HG03045 (cell line): ENCODE results near the gene SART3.
"Not testable (repeated sequence)": the region's sequence is repeated elsewhere in the genome, so short reads cannot be mapped to it uniquely, and the experiment has no call there.

Experiments
- ATAC-seq: cut with Tn5 transposase; IDR thresholded peaks from one replicate; pipeline ENCODE4 v1.9.1; 2021; ENCODE audit warnings: mild to moderate bottlenecking, moderate library complexity; ENCODE audit not compliant: unreplicated experiment

SART3 gene

DNA sequence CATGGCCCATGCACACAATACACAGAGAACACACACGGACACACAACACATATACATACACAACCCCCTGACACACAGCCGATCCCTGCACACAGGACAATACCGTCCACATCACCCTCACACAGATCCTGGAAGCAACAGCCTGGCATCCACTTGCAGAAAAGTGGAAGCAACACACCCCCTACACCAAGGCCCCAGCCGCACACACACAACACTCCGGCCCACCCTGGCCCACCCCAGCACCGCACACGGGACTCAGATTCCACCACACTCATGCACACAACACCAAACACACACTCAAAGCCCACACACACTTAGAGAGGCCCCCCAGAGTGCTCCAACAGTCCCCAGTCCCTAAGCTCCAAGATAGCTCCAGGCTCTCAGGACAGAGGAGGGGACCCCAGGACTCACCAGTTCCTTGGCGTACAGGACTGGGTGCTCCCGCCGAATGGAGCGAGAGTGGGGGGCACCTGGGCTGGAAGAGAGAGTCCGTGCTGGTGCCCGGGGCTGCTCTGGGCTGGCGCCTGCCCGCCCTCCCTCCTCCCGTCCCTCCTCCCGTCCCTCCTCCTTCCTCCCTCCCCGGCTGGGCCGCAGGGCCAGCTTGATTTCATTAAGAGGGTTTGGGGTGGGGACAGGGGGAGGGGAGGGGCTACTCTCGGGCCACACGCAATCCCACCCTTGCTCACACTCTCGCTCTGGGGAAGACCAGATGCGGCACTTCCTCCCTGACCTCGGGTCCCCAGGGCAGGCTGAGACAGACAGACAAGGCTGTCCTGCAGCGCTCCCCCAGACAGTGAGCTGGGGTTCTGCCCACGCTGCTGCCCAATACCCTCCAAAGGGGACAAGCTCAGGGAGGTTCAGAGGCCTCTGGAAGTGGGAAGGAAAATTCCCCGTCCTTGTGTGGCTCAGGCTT, 36.8 kb upstream of the SART3 start, which contains the start of gene TMEM119:
Gene TMEM119, minus strand, starts transcription at position 526 of the 913 bp plus-strand sequence. CDS start 5,701 bp downstream, outside the sequence.
- ATAC-seq, result no peak

DNA sequence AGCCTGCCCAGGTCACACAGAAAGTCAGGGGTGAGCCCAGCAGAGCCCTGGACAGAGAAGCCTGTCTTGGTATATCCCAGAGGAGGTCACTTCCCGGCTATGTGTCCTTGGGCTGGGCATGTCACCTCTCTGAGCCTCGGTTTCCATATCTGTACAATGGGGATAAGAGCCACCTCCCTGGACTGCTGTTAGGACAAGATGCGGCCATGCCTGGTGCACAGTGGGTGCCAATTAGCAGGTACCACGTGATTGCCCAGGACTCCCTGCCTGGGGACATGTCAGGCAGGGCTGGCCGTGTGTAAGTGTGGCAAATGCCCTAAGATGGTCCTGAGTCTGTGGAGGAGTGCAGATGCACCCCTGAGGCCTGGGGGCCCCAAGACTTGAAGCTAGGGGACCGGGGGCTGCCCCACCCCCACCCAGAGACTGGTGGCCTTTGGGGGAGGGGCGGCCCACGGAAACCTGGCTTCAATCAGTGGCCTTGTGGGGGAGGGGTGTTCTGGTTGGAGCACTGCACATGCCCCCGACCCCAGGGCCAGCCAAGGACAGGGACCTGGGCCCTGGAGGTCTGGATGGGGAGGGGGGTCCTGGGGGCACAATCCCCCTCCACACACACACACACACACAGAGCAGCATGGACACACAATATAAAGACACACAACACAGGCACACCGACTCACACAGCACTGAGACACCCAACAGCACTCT, 36.0 kb upstream of the SART3 start:
- ATAC-seq, result no peak

DNA sequence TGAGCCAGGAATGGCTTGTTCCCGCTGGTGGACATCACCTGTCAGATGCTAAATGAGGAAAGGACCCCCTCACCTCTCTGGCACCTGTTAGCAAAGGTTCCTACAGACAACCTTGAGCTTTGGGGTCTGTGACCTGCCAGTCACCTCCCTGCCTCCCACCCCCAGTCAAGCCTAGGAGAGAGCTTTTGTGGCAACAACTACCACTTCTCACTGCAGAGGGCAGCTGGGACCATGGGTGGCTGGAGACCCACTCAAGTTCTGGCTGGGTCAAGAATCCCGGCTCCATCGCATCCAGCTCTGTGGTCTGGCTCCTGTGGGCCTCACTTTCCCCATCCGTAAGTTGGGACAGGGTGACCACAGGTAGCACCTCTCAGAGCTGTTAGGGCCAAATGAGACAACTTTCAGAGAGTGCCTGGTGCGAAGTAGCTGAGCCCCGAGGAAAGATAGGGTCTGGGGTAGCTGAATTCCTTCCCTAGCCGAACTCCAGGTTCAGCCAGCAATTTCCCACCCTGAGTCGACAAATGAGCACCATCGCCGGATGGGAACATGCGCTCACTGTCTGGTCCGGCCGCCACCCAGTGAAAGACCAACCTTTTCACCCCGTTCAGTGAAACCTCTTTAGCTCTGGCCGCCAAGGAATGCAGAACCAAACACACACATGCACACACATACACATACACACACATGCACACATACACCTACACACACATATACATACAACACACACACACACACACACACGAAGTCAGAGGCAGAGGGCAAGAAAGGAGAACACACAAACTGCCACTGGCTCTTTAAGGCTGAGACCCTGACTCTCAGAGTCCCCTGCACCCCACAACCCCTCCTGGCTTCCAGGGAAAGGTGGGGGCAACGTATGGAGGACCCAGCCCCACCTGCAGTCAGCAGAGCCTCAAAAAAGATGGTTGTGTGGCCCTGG, 35.0 kb upstream of the SART3 start:
- no peak for ATAC-seq

DNA sequence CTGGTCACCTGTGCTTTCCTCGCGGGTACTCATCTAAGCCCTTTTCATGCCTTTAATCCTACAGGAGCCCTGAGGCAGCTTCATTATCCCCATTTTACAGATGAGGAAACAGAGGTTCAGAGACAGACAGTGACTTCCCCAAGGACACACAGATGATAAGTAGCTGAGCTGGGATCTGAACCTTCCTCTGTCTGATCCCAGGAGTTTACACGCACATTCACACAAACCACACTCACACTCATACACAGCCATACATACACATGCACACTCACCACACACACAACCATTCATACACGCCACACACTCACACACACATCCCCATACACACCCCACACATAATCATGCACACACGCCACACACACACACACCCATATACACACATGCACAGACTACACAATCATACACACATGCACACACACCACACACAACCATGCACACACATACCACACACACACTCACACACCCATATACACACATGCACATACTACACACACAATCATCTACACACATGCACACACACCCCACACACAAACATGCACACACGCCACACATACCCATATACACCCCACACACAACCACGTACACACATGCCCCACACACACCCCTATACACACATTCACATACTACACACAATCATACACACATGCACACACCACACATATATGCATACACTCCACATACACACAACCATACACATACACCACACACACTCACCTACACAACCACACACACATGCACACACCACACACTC, 34.2 kb upstream of the SART3 start:
- no peak for ATAC-seq

DNA sequence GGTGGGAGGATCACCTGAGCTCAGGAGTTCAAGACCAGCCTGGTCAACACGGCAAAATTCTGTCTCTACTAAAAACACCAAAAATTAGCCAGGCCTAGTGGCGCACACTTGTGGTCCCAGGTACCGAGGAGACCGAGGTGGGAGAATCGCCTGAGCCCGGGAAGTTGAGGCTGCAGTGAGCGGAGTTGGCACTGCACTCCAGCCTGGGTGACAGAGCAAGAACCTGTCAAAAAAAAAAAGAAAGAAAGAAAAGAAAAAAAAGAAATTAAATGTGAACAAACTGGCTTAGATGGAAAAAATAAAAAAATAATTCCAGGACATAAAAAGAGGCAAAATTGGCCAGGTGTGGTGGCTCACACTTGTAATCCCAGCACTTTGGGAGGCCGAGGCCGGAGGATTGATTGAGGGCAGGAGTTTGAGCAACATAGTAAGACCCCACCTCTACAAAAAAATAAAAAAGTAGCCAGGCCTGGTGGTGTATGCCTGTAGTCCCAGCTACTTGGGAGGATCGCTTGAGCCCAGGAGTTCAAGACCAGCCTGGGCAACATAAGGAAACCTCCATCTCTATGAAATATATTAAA, 33.4 kb upstream of the SART3 start:
- no peak for ATAC-seq

DNA sequence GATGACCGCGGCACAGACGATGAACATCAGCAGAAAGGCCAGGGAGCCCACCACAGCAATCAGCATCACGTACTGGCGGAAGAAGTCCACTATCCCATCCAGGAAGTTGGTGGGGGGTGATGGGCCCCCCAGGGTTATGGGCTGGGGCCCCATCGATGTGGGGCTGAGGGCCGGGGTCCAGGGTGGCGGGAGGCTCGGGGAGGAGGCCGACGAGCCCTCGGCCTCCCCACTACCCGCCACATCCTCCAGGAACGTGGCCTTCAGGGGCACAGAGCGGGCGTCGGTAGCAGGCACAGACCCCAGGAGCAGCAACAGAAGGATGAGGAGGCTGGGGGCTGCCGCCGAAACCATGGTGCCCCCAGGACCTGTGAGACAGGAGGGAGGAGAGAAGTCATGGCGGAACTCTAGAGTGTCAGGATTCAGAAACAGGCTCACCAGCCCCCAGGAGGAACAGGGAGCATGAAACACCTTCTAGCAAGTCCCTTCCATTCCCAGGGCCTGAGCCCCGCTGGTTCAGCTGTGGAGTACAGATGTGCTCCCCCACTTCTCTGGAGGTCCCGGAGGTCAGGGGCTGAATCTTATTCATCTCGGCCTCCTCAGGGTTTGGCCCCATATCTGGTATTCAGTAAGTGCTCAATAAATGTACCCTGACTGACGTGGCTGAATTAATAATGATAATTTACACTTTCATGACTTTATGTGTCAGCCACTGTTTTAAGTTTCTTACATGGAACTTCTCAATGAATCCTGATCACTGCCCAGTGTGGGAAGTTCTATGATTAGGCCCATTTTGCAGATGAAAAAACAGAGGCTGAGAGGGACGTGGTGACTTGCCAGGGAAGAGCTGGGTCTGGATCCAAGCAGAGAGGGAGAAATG, 31.3 kb upstream of the SART3 start:
- no peak for ATAC-seq

DNA sequence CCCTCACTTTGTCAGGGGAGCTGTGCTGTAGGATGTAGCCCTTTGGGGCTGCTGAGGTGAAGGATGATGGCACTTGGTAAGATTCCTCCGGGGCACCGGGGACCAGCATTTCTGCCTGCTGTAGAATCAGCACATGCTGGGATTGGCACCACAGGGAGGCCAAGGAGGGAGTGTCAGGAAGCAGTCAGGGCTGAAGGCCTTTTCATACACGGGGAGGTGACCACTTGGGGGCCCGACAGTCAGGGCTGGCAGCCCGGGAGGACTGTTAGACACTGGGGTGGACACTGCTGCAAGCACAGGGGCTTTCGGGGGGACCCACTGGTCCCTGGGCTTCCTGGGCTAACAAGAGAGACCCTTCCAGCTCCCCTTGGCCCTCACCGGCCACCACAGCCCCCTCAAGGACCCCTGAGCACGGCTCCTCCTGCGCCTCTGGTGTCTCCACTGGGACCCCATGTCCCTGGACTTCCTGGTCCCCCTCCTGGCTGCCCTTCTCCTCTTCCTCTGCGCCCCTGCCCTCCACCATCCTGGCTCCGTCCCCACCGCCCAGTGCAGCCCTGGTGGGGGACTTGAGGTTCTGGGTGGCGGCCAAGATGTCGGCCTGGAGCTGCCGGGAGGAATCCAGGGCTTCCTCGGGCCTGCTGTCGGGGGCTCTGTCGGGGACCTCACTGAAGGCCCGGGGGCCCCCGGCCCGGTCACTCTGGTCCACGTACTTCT, 30.5 kb upstream of the SART3 start:
- no peak for ATAC-seq

DNA sequence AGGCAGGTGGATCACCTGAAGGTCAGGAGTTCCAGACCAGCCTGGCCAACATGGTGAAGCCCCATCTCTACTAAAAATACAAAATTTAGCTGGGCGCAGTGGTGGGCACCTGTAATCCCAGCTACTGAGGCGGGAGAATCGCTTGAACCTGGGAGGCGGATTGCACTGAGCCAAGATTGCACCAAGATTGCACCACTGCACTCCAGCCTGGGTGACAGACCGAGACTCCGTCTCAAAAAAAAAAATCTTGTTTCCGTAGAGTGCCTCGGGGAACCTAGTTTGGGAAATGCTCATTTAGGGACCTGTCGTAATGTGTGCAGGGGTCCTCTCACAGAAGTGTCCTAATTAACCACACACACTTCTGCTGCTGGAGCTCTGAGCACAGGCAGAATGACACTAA, 29.5 kb upstream of the SART3 start:
- ATAC-seq, result not testable (repeated sequence)

DNA sequence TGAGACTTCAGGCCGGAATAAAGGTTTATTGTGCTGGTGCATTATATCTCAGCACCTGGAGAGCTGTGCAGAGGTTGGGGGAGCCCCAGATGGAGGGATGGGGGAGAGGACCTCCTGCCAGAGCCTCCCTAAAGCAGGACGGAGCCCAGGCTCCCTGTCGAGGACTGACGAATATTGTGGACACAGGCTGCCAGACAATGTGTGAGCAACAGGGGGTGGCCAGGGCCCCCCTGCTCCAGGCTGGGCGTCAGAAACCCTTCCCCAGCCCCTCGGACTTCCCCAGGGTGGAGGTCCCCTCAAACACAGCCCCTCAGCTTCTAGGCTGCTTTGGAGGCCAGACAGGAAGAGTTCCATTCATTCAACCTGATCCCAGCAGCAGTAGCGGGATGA, 28.9 kb upstream of the SART3 start:
- ATAC-seq, result no peak

DNA sequence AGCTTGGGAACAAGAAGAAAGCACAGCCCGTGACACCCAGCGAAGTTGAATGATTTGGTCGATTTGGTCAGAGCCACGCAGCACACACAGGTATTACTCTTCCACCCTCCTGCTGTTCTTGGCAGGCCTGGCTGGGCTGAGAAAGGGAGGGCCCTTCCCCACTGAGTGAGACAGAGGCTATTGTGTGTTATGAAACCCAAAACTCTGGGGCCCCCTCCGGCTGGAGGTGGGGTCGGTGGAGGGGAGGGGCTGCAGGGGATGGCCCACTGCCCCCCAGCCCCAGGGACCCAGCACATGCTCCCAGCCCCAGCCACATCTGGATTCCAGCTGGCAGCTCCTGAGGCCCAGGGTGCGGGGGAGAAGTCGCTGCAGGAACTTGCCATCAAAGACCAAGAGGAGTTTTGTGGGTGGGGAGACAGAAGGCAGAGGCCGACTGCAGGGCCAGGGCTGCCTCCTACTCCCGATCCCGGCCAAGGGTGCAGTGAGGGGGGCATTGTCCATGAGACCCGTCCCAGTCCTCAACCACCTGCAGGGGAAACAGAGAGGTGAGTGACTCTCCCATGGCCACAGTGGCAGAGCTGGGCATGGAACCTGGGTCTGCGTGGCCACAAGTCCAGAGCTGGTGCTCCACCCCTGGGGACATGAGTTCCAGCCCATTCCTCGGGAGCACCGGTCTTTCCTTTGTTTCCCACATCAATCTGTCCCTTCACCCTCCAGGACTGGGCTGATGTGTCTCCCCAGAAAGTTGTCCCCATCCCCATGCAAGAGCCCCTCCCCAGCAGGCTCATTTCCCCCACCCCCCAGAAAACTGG, 28.3 kb upstream of the SART3 start:
- no peak for ATAC-seq

DNA sequence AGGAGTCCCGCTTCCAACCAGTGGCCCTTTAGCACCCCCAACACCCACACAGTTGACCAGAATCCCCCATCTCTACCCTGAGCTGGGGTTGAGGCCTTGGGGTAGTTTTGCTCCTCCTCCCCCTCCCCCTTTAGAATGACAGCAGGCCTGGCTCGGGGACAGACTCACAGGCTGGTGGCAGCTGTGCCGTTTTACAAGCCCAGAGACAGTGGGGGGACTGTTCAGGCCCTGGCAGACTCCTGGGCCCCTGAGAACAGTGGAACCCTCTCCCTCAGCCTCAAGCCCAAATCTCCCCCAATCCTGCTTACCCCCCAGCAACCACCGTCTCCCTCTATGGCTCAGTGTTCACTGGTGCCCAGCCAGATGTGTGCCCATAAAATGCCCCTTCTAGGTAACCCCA, 26.9 kb upstream of the SART3 start:
- ATAC-seq, result no peak

DNA sequence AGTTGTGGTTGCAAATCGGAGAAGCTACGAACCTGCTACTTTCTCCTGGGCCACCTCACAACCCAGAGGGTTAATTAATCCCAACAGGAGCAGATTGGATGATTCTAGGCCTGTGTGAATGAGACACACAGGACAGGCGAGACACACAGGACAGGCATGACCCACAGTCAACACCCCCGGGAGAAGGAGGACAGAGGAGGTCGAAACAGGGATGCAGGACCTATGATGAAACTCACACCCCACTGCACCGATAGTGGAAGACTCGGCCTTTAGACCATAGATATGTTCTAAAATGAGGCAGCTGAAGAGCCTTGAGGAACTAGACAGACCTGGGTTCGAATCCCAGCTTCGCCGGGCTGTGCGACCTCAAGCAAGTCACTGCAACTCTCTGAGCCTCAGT, 25.3 kb upstream of the SART3 start:
- no peak for ATAC-seq

DNA sequence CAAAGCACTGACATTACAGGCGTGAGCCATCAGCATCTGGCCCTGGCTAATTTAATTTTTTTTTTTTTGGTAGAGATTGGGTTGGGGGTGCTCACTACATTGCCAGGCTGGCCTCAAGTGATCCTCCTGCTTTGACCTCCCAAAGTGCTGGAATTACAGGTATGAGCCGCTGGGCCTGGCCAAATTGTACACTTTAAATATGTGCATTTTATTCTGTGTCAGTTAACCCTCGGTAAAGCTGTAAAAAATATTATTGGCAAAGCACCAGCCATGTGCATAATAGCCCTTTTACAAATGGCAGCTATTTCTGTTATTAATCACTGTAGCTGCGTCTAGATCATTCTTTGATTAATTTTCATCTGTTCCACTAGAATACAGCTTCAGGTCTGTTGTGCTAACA, 24.9 kb upstream of the SART3 start:
- ATAC-seq, result no peak

DNA sequence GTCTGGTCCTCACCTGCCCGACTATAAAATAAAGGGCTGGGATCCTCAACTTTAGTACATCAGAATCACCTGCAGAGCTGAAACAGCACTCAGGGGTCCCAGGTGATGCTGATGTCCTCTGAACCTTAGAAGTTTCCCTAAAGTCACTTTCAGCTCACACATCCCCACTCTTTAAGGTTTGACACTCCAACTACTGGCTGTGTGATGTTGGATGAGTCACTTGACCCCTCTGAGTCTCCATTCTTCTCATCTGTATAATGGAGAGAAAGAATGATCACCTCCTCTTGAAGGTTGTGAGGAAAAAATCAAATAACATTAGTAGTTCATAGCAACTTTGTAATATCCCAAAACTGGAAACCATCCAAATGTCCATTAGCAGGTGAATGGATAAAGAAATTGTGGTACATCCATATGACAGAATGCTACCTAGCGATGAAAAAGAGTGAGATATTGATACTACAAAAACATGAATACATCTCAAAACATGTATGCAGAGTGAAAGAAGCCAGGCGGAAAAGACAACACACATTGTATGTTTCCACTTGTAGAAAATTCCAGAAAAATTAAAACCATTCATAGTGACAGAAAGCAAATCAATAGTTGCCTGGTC, 23.6 kb upstream of the SART3 start:
- ATAC-seq, result no peak

DNA sequence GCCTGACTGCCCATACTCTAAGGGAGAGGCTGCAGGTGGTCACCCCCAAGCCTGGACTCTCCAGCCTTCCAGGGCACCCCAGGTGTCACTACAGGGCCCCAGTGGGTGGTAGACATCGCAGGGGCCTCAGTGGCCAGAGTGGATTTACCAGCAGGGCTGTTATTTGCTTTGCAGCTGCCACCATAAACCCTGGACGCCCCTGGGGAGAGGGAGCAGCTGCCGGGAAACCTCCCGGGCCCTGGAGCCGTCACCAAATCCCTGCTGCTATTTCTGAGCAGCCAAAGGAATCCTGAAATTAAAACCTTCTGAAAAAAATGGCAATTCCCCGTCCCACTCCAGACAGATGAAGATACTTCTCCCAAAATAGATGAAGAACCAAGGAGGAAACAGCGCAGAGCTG, 23.0 kb upstream of the SART3 start:
- no peak for ATAC-seq

DNA sequence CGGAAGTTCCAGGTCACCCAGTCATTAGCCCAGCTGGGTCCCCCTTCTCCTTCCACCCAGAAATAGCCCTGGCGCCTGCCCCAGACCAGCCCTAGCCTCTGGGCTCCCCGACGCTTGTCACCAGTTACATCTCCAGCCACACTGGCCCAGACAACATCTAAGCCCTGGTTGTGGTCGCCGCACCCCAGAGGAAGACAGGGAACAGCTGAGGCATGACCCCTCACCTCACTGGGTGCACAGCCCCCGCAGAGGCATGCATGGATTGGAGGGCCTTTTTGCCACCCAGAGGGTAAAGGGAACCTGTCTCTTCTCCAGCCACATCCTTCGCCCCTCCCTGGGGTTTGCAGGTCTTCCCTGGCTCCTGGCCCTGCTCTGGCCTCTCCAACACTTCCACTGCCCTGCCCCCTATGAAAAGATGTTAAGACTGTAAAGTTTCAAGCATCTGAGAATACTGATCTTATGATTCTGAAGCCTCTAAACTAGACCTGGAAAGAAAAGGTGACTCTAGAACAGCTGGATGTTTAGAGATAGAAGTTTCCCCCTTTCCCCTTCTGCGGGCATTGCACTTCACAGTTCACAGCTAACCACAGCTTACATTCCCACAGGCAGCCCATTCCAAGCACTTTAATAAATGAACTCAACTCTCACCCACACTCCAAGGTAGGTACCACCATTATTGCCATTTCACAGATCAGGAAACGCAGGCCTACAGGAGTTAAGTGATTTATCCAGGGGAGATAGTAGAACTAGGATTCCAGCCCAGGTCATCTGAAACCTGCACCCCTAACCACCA, 22.2 kb upstream of the SART3 start:
- no peak for ATAC-seq
